ENCODE data around the gene BRD2. TPM values are rescaled to one million over a fixed set of nuclear protein-coding genes. Genes with fewer than 3 reads are reported as not detected.

The BRD2 gene
- total RNA-seq: 100 to 1,000 TPM in 2 of 4 donors, 10 to 100 TPM in 2; 83.0 to 154 (median 96.1) TPM

DNA sequence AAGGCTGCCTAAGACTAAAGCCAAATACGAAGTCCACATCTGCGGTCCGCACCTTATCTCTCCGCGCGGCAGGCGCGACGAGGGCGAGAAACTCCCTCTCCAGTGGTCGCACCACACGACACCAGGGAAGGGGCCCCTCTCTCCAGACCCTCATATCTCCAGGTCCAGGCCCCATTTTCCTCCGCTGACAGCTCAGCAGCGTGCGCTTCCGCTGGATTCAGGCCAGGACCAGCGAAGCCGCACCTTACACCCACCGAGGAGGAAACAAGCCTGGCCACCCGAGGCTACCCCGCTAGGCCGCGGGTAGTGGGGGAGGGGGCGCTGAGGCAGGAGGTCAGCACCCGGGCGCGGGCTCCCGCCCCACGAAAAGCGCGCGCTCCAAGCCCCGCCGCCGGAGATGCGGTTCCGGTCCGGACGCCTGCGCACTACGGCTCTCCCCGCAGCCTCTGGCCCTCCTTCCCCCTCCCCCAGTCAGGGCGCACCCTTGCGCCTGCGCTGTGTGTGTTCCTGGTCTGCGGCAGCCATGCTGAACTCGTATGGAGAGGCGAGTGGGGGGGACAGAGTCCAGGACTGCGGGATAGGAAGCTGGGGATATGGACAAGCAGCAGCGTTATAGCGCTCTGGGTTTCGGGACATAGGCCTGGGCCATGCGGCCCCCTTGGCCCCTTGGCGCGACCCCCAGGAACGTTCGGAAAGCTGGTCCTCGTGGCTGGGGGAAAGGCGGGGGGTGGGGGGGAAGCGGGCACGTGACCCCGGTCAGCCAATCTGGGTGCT lies at the start of gene BRD2:
Gene BRD2 (plus strand): TSS at position 502 of the 774 bp plus-strand sequence. CDS start 4,305 bp downstream, outside the sequence.
- TF ChIP-seq, protein P1, sequence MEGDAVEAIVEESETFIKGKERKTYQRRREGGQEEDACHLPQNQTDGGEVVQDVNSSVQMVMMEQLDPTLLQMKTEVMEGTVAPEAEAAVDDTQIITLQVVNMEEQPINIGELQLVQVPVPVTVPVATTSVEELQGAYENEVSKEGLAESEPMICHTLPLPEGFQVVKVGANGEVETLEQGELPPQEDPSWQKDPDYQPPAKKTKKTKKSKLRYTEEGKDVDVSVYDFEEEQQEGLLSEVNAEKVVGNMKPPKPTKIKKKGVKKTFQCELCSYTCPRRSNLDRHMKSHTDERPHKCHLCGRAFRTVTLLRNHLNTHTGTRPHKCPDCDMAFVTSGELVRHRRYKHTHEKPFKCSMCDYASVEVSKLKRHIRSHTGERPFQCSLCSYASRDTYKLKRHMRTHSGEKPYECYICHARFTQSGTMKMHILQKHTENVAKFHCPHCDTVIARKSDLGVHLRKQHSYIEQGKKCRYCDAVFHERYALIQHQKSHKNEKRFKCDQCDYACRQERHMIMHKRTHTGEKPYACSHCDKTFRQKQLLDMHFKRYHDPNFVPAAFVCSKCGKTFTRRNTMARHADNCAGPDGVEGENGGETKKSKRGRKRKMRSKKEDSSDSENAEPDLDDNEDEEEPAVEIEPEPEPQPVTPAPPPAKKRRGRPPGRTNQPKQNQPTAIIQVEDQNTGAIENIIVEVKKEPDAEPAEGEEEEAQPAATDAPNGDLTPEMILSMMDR (IDR thresholded peaks at IDR 0.05; ENCODE audit: low read depth): no peak

DNA sequence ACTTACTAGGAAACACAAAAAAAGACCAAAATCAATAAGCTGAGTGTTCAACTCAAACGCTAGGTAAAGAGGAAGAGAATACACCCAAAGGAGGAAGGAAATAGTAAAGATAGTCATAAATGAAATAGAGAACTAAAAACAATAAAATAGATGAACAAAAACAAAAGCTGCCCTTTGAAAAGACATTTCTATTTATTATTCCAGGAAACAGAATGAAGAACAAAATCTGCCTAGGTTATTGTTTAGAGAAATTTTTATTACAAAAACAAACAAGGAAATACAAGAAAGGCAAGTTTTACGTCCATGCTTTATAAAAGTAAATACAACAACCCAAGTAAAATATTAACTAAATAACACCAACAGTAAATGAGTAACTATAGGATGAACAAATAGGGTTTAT lies 47.7 kb upstream of the BRD2 start:
- TF ChIP-seq, protein P1 (IDR thresholded peaks at IDR 0.05; ENCODE audit: low read depth): no peak

DNA sequence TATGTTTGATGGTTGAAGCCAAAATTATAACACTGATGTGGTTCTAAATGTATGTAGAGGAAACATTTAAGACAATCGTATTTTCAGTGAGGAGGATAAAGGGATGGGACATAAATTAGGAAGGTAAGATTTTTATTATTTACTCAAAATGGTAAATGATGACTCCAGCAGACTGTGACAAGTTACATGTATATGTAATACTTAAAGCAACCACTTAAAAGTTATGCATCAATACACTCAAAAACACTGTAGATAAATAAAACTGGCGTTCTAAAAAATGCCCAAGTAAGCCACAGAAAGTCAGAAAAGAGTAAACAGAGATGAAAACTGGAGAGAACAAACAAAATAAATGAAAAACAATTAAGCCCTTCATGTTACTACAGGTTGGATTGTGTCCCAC lies 46.3 kb upstream of the BRD2 start:
- TF ChIP-seq, protein P1 (IDR thresholded peaks at IDR 0.05; ENCODE audit: low read depth): no peak

DNA sequence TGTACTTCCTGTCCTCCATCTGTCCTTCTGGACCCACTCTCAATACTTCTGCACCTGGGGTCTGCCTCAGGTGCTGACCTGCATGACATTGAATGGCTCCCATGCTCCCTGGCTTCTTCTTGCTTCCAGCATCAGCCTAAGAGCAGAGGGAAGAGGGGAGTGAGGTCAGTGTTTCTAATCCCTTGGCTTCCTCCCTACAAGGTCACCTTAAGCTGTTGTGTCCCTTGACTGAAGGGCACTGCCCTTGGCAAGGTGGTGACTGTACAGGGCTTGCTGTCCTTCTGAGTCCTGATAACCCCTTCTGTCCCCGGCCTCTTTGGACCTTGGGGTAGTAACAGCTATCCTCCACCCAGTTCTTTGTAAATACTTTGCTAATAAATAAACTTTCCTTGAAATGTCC lies 37.2 kb upstream of the BRD2 start:
- TF ChIP-seq, protein P1 (IDR thresholded peaks at IDR 0.05; ENCODE audit: low read depth): no peak

DNA sequence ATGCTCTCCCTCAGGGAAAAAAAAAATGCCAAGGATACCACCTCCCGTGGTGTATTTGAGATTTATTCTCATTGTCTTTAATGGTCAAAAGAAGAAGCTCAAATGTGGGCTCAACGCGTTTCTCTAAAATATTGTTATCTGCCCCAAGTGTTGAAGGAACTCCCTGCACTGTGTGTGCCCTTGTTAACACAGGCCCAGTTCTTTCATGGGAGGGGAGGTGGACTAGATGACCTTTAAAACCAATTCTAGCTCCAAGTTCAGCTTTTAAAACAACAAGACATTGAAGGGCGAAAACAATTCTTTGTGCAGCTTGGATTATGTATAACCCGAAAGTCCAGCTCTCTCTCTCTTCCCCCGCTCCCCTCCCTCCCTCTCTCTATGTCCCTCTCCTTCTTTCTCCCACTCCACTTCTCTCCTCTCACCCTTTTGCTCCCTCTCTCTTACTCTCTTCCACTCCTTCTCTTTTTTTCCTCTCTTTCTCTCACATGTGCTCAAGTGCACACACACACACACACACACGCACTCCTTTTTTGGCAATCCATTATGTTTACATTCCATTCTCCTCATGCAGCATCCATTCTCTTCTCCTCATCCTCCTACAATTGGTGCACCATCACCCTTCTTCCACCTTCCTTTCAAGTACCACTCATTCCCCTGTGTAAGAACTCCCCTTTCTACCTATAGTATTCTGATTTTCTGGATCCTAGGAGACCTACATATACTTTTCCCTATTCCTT lies 36.1 kb upstream of the BRD2 start:
- TF ChIP-seq, protein P1 (IDR thresholded peaks at IDR 0.05; ENCODE audit: low read depth): no peak

DNA sequence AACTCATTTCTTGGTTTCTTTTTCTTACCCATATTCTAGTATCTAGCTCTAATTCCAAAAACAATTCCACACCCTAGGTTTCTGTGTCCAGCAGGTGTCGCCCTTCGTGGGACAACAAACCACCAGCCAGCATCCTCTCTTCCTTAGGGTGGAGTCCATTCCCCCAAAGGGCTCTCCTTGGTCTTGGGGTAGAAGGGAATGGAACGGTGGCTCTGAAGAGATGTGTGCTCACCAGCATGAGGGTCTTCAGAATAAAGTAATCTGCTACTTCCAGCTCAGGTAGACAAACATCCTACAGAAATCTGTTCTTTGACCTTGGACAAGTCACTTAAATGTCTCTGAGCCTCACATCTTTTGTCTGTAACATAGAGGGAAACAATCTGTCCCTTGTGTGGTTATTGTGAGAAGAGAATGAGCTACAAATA lies 34.7 kb upstream of the BRD2 start:
- TF ChIP-seq, protein P1 (IDR thresholded peaks at IDR 0.05; ENCODE audit: low read depth): no peak

DNA sequence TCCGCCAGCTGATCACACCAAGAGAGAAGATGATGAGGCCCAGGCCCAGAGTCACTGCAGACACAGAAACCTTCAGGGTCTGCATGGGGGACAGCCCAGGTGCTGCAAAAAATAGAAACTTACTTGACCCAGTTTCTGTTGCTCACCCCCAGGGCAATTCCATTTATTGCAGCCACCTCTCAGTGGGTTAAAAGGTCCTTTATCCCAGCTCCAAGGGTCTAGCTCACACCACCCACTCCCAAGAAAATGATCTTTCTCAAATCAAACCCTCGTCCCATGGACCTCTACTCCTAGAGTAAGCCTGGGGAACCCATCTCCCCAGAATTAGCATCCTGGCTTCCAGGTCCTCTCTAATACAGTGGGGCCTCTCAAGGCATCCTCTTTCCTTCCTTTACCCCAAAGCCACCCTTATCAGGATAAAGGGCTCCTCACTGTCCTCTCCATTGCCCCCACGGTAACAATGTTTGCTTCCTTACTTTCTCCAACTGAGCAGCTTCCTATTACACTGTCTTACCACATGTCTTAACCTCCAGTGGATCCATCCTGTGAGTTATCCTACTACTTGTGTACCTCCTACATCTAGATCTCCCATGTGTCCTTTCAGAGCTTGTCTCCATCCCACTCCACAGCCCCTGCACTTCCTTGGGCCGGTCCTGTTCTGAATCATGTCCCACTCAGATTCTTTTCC lies 32.7 kb upstream of the BRD2 start:
- TF ChIP-seq, protein P1 (IDR thresholded peaks at IDR 0.05; ENCODE audit: low read depth): no peak
